IPS DF 6.9 (cell line): ENCODE data around the gene SSUH2.
A peak's percentile ranks its signal among the peaks of the same experiment; 100 is the strongest.

Experiments used
- DNase-seq: peaks from one replicate; pipeline ENCODE4 v3.0.0-alpha.2; 2013; ENCODE audit warnings: low read depth, low spot score
- H3K27ac ChIP-seq: one replicate; pipeline ENCODE4 v1.5.1; 2013; ENCODE audit warnings: low read length, control low read depth
- H3K27me3 ChIP-seq: 2 replicates; pipeline ENCODE4 v1.6.1; 2013; ENCODE audit warnings: mild to moderate bottlenecking, low read length; ENCODE audit not compliant: control insufficient read depth, insufficient read depth
- H3K36me3 ChIP-seq: 2 replicates; pipeline ENCODE4 v1.6.1; 2013; ENCODE audit warnings: low read length; ENCODE audit not compliant: control insufficient read depth, insufficient read depth
- H3K4me1 ChIP-seq: 2 replicates; pipeline ENCODE4 v1.6.1; 2013; ENCODE audit warnings: low read length; ENCODE audit not compliant: control insufficient read depth, insufficient read depth
- H3K4me3 ChIP-seq: 2 replicates; pipeline ENCODE4 v1.5.1; 2013; ENCODE audit warnings: mild to moderate bottlenecking, low read length
- H3K9me3 ChIP-seq: 2 replicates; pipeline ENCODE4 v1.6.1; 2013; ENCODE audit warnings: low read length, inconsistent platforms; ENCODE audit not compliant: control insufficient read depth, insufficient read depth
- WGBS: extraction: QIAGEN DNeasy Blood & Tissue Kit; methylation state at CpG from one replicate; pipeline ENCODE4 v1.1.7; 2013; ENCODE audit warnings: mixed read lengths, missing lambda C conversion rate; ENCODE audit not compliant: insufficient read length, insufficient coverage; 5-methylcytosine and 5-hydroxymethylcytosine counted together

The SSUH2 gene

DNA sequence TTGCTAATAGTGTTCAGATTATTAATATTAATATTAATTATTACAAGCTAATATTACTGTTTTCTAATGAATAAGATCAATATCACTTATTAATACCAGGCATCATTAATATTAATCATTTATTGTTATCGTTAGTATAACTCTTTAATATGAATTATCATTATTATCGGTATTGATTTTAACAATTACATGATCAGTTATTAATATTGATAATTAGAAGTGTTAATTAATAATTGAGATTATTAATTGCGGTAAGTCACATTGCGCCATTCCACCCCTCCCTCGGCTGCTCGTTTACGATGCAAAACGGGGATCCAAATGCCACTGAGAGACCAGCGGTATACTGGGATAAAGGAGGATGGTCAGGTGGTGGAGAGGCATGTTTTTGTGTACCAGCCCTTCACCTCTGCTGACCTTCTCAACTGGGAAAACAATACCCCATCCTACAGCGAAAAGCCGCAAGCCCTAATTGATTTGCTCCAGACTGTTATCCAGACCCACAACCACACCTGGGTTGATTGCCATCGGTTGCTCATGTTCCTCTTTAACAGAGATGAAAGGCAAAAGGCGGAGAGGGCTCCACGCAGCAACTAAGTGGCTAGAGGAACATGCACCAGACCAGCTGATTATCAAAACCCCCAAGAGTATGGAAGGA, 28.6 kb upstream of the SSUH2 start:
- WGBS: 100% methylated on average over 2 of the region's 14 CpGs

DNA sequence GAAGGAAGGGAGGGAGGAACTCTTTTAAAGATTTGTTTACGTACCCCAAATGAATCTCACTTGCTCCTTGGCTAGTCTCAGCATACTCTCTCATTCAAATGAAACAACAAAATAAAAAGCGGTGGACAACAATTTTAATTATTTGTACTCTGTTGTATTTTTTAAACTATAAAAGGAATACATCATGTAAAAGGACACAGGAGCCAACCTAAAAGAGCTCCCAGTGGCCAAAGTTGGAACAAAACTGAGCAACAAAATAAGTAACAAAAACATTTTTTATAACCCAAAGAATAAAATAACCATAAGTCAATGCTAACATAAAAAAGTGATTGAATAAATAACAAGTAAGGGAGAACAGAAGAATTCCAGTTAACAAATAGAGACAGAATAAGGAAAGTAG, 24.4 kb upstream of the SSUH2 start:
- Histone ChIP-seq H3K27me3 (no peaks in the 10 kb centered on the region), H3K4me3 (no peak overlapping the region), H3K9me3 (no peaks in the 10 kb centered on the region), H3K27ac (no peak overlapping the region), H3K36me3 (no peaks in the 10 kb centered on the region), H3K4me1 (no peaks in the 10 kb centered on the region)
- WGBS: no CpG with 5 or more reads among the region's 2 CpGs
- no peak for DNase-seq

More for the DNA sequence above, 28.6 kb upstream of the SSUH2 start:
- H3K4me1 ChIP-seq: no peaks in the 10 kb centered on the region; the same call in 1 of the 2 replicates
- no peaks in the 10 kb centered on the region for H3K36me3 ChIP-seq
- H3K4me3 ChIP-seq: no peak overlapping the region
- H3K27ac ChIP-seq: no peak overlapping the region
- DNase-seq: no peak
- H3K9me3 ChIP-seq: no peaks in the 10 kb centered on the region
- no peaks in the 10 kb centered on the region for H3K27me3 ChIP-seq

DNA sequence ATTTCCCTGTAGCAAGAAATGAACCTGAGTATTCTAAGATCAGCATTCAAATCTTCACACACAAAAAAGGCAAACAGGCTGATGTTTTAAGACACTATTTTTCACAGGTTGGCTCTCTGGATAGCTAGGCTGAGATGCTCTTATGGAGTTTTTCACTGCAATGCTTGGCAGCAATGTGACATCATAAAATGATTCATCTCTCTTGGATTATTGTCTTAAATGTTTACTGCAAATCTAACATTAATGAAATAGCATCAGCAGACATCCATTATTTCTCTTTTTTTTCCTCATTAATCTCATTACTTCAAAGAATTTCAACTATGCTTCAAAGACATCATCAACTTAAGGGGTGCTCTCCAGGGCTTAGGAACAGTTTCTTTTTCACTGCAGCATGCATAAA, 23.6 kb upstream of the SSUH2 start:
- no peaks in the 10 kb centered on the region for H3K27me3 ChIP-seq
- no peaks in the 10 kb centered on the region for H3K36me3 ChIP-seq
- H3K27ac ChIP-seq: no peak overlapping the region
- H3K4me3 ChIP-seq: no peak overlapping the region
- no peaks in the 10 kb centered on the region for H3K4me1 ChIP-seq
- H3K9me3 ChIP-seq: no peaks in the 10 kb centered on the region
- no peak for DNase-seq

- Histone ChIP-seq H3K27ac (no peak overlapping the region), H3K27me3 (no peaks in the 10 kb centered on the region), H3K36me3 (no peaks in the 10 kb centered on the region), H3K4me3 (no peak overlapping the region), H3K4me1 (no peaks in the 10 kb centered on the region), H3K9me3 (no peaks in the 10 kb centered on the region)
- no peak for DNase-seq
- WGBS: no CpG with 5 or more reads among the region's 6 CpGs
Observed at GRCh38 chr3:8667463-8668091, 23.0 kb upstream of the SSUH2 start.

- 100% methylated on average over 3 of the region's 4 CpGs for WGBS
- Histone ChIP-seq H3K4me3 (no peak overlapping the region), H3K9me3 (no peaks in the 10 kb centered on the region), H3K27me3 (no peaks in the 10 kb centered on the region), H3K27ac (no peak overlapping the region), H3K36me3 (no peaks in the 10 kb centered on the region), H3K4me1 (no peaks in the 10 kb centered on the region)
- no peak for DNase-seq
Observed at GRCh38 chr3:8665407-8665896, 20.9 kb upstream of the SSUH2 start.

DNA sequence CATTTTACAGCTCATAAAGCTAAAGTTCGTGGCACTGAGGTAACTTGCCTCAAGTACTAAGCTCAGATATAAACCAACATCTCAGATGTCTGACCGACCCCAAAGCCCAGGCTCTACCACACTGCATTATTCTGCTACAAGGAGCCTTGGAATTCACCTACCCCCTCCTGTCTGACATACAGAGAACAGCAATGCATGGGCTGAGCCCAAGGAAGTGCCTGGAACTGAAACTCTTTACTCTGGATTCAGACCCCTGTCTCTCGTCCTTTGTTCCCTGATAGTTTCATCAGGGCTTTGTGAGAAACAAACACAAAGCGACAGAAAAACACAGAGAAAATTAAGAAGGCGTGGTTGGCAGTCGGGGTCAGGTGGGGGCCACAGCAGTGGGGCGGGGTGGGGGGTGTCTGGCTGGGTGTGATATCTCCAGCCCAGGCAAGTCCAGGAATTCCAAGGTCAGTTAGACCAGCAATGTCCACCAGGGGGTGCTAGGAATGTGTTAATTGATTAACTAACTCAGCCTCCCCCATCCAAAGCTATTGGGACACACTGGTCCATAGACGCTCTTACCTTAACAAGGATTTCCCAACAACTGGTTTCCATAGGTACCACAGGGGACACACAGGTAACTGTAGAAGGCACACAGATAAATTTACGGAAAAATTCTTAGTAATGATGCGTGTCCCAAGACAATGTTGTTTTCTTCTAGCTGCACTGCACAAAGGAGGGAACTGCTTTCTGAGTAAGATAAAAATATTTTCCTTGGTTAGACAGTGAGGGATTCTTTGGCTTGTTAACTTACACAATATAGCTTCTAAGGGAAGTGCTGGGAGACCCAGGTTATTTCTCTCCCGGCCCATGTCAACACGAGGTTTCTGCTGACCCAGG, 18.8 kb upstream of the SSUH2 start:
- H3K4me1 ChIP-seq: no peaks in the 10 kb centered on the region
- no peaks in the 10 kb centered on the region for H3K27me3 ChIP-seq
- peak; percentile 92 for DNase-seq
- H3K9me3 ChIP-seq: no peaks in the 10 kb centered on the region
- H3K36me3 ChIP-seq: no peaks in the 10 kb centered on the region
- no peak overlapping the region for H3K4me3 ChIP-seq
- WGBS: no CpG with 5 or more reads among the region's 12 CpGs
- no peak overlapping the region for H3K27ac ChIP-seq

- Histone ChIP-seq H3K4me3 (no peak overlapping the region), H3K9me3 (no peaks in the 10 kb centered on the region), H3K27me3 (no peaks in the 10 kb centered on the region), H3K4me1 (no peaks in the 10 kb centered on the region), H3K27ac (no peak overlapping the region), H3K36me3 (no peaks in the 10 kb centered on the region)
- no CpG with 5 or more reads among the region's 4 CpGs for WGBS
- DNase-seq: no peak
Observed at GRCh38 chr3:8662594-8662993, 18.0 kb upstream of the SSUH2 start.

DNA sequence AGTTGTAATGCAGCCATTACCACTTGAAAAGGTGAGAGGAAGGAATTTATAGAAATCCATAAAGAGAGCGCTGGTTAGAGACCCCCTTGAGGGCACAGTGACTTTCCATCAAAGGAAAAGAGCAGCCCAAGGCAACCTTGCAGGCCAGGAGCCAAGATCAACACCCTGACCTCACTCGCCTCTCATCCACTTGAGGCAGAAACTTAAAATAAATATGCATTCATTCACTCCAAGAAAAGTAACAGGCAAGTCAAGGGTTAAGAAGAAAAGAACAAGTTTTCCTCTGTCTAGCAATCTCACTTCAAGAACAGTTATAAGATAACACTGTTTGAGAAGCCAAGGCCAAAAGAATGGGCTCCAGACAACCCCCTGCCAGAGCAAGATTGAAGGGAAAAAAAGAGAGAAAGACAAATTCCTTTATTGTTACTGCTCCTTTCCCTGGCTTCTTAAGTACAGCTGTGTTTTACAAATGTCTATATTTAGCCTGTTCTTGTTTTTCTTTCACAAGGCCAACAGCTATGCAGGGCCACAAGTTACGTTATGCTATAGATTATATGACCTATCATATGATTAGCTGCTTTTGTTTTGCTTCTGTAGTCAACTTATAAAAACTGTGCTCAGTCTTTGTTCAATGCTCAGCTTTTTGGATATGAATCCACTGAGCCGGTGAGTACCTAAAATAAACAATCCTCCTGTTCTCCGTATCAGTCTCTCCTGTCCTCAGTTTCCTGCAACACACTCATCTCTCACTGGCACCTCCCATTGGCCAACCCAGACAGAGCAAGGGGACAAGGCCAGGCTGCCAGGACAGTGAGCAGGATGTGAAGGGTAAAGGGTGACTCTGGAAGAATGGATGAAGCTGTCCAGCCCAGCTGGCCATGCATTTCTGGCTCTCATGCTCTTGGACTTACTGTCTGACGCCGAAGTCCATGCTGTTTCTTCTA, 15.8 kb upstream of the SSUH2 start:
- Histone ChIP-seq H3K36me3 (no peaks in the 10 kb centered on the region), H3K4me3 (no peak overlapping the region), H3K4me1 (no peaks in the 10 kb centered on the region), H3K27me3 (no peaks in the 10 kb centered on the region), H3K27ac (no peak overlapping the region), H3K9me3 (no peaks in the 10 kb centered on the region)
- WGBS: no CpG with 5 or more reads among the region's 7 CpGs
- DNase-seq: no peak

DNA sequence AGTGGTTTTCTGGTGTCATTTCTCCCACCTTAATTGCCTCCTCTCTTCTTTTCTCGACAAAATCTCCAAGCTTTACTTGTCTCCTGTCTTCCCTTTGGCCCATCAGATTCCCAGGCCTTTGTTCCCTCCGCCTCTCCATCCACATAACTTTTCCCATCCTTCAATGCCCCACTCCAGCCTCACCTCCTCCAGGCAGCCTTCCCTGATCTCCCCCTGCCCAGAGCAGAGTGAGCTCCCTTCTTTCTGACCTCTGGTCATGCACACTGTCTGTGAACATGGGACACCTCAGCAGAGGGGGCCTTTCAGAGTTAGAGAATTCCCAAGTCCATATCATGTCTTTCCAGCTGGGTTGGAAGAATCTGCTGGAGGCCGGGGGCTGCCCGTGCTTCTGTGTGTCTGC, 14.6 kb upstream of the SSUH2 start:
- Histone ChIP-seq H3K4me3 (no peak overlapping the region), H3K27ac (no peak overlapping the region), H3K4me1 (no peaks in the 10 kb centered on the region), H3K36me3 (no peaks in the 10 kb centered on the region), H3K27me3 (no peaks in the 10 kb centered on the region), H3K9me3 (no peaks in the 10 kb centered on the region)
- DNase-seq: no peak
- WGBS: no CpG with 5 or more reads among the region's 4 CpGs
